ENCODE data around the gene WDR64. TPM values are rescaled to one million over a fixed set of nuclear protein-coding genes. Genes with fewer than 3 reads are reported as not detected.

Gene WDR64
- polyA plus RNA-seq, 1 donor (not counting 4 experiments of a cell fraction or from before 2014, with no cell fraction given): not detected

DNA sequence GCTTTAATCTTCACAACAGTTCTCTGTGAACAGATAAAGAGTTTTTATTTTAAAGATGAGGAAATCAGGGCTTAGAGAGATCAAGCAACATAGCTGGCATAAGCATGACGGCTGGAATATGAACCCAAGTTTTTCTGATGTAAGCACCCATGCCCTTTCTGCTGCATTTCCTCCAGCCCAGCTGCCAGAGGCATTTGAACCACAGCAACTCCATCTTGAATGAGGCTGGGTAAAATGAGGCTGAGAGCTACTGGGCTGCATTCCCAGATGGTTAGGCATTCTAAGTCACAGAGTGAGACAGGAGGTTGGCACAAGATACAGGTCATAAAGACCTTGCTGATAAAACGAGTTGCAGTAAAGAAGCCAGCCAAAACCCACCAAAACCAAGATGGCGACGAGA, 90.0 kb downstream of the WDR64 start:
- Histone ChIP-seq H3K4me2 (ENCODE audit: control insufficient read depth, extremely low read depth, insufficient read depth, low read depth, low read length) (no peak overlapping the region), H3K4me3 (ENCODE audit: control insufficient read depth in 2 of 3, extremely low read depth in 1 of 3, insufficient read depth in 2 of 3, low read depth in 1 of 3, low read length in 3 of 3) (no peak overlapping the region), H3K27me3 (ENCODE audit: control insufficient read depth, extremely low read depth, insufficient read depth, low read length) (no peaks in the 10 kb centered on the region), H4K20me1 (ENCODE audit: control insufficient read depth, extremely low read depth, insufficient read depth, low read length) (no peaks in the 10 kb centered on the region), H3K79me2 (ENCODE audit: control insufficient read depth, insufficient read depth, low read length) (no peaks in the 10 kb centered on the region), H3K9me1 (ENCODE audit: control insufficient read depth, extremely low read depth, insufficient read depth, low read length) (no peaks in the 10 kb centered on the region), H3K36me3 (ENCODE audit: control insufficient read depth in 2 of 2, extremely low read depth in 1 of 2, insufficient read depth in 2 of 2, low read length in 2 of 2) (no peaks in the 10 kb centered on the region), H3K27ac (ENCODE audit: control insufficient read depth, insufficient read depth, low read length) (no peak overlapping the region), H2AFZ (ENCODE audit: control insufficient read depth, low read length) (no peak overlapping the region), H3K4me1 (ENCODE audit: control insufficient read depth, extremely low read depth, insufficient read depth, low read length) (no peaks in the 10 kb centered on the region), H3K9ac (ENCODE audit: control insufficient read depth, extremely low read depth, insufficient read depth, low read length) (no peak overlapping the region), H3K9me3 (ENCODE audit: control insufficient read depth, low read depth, low read length) (no peaks in the 10 kb centered on the region)
- dilution Hi-C loops (cut with MboI; ENCODE audit: extremely low pct_ligation_motif_present, low sequenced_read_pairs): no loop called here
- FAIRE-seq: no peak
- no peak for DNase-seq (ENCODE audit: low read depth, low spot score)
- TF ChIP-seq, protein P1, sequence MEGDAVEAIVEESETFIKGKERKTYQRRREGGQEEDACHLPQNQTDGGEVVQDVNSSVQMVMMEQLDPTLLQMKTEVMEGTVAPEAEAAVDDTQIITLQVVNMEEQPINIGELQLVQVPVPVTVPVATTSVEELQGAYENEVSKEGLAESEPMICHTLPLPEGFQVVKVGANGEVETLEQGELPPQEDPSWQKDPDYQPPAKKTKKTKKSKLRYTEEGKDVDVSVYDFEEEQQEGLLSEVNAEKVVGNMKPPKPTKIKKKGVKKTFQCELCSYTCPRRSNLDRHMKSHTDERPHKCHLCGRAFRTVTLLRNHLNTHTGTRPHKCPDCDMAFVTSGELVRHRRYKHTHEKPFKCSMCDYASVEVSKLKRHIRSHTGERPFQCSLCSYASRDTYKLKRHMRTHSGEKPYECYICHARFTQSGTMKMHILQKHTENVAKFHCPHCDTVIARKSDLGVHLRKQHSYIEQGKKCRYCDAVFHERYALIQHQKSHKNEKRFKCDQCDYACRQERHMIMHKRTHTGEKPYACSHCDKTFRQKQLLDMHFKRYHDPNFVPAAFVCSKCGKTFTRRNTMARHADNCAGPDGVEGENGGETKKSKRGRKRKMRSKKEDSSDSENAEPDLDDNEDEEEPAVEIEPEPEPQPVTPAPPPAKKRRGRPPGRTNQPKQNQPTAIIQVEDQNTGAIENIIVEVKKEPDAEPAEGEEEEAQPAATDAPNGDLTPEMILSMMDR (optimal IDR thresholded peaks at IDR 0.05 in 1 of 3, IDR thresholded peaks at IDR 0.05 in 1 of 3, conservative IDR thresholded peaks at IDR 0.05 in 1 of 3; ENCODE audit: extremely low read depth in 1 of 3, insufficient read depth in 2 of 3, low read length in 3 of 3): no peak
- TF ChIP-seq EZH2 (IDR thresholded peaks at IDR 0.05; ENCODE audit: low read length): no peak

DNA sequence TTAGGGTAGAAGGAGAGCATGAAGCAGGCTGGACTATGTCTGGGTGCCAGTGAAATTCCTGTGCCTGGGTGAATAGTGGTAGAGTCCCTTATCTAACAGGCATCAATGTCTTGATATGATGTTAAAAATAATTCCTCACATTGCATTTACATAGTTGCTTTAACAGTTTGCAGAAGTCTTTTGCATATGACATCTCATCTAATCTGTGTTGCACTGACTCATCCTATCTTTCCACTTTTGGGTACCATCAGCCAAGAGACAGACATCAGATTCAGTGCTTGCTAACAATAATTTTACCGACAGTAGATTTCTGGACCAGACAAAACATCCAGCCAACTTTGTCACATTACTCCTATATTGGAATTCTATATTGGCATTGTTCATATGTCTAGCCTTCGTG, 92.5 kb downstream of the WDR64 start:
- H3K27ac ChIP-seq (ENCODE audit: control insufficient read depth, insufficient read depth, low read length): no peak overlapping the region
- H3K4me3 ChIP-seq (ENCODE audit: control insufficient read depth in 2 of 3, extremely low read depth in 1 of 3, insufficient read depth in 2 of 3, low read depth in 1 of 3, low read length in 3 of 3): no peak overlapping the region
- H3K9ac ChIP-seq (ENCODE audit: control insufficient read depth, extremely low read depth, insufficient read depth, low read length): no peak overlapping the region
- H3K79me2 ChIP-seq (ENCODE audit: control insufficient read depth, insufficient read depth, low read length): no peaks in the 10 kb centered on the region
- H3K36me3 ChIP-seq (ENCODE audit: control insufficient read depth in 2 of 2, extremely low read depth in 1 of 2, insufficient read depth in 2 of 2, low read length in 2 of 2): no peaks in the 10 kb centered on the region
- no peaks in the 10 kb centered on the region for H3K27me3 ChIP-seq (ENCODE audit: control insufficient read depth, extremely low read depth, insufficient read depth, low read length)
- H4K20me1 ChIP-seq (ENCODE audit: control insufficient read depth, extremely low read depth, insufficient read depth, low read length): no peaks in the 10 kb centered on the region
- H3K4me1 ChIP-seq (ENCODE audit: control insufficient read depth, extremely low read depth, insufficient read depth, low read length): peaks cover 4% of the 10 kb centered on the region
- DNase-seq (ENCODE audit: low read depth, low spot score) (no peak), FAIRE-seq (no peak)
- H3K4me2 ChIP-seq (ENCODE audit: control insufficient read depth, extremely low read depth, insufficient read depth, low read depth, low read length): no peak overlapping the region
- no peaks in the 10 kb centered on the region for H3K9me3 ChIP-seq (ENCODE audit: control insufficient read depth, low read depth, low read length)
- no peak overlapping the region for H2AFZ ChIP-seq (ENCODE audit: control insufficient read depth, low read length)
- dilution Hi-C loops (cut with MboI; ENCODE audit: extremely low pct_ligation_motif_present, low sequenced_read_pairs): no loop called here
- TF ChIP-seq EZH2 (IDR thresholded peaks at IDR 0.05; ENCODE audit: low read length): no peak
- TF ChIP-seq, protein P1 (optimal IDR thresholded peaks at IDR 0.05 in 1 of 3, IDR thresholded peaks at IDR 0.05 in 1 of 3, conservative IDR thresholded peaks at IDR 0.05 in 1 of 3; ENCODE audit: extremely low read depth in 1 of 3, insufficient read depth in 2 of 3, low read length in 3 of 3): no peak
- no peaks in the 10 kb centered on the region for H3K9me1 ChIP-seq (ENCODE audit: control insufficient read depth, extremely low read depth, insufficient read depth, low read length)
